Fibroblast of lung (primary cell): Measurements from ENCODE around the gene AMOTL1. TPM values are rescaled to one million over a fixed set of nuclear protein-coding genes. Genes with fewer than 3 reads are reported as not detected.

ENCODE experiments used
- DNase-seq, 2 donors: peaks; one replicate each; pipeline versions ENCODE4 v3.0.0 to v3.0.0-alpha.2; 2010; ENCODE audit warnings: low read depth in 2 of 2
- H2AFZ ChIP-seq: 2 replicates; pipeline ENCODE4 v1.5.1; 2012; ENCODE audit warnings: low read length, control low read depth, inconsistent platforms
- H3K27ac ChIP-seq: 2 replicates; pipeline ENCODE4 v1.5.1; 2011; ENCODE audit warnings: low read length, control low read depth; ENCODE audit not compliant: insufficient read depth
- H3K27me3 ChIP-seq: 2 replicates; pipeline ENCODE4 v1.5.1; 2011; ENCODE audit warnings: mild to moderate bottlenecking, low read length; ENCODE audit not compliant: control insufficient read depth, insufficient read depth
- H3K36me3 ChIP-seq: 2 replicates; pipeline ENCODE4 v1.5.1; 2011; ENCODE audit warnings: low read length; ENCODE audit not compliant: control insufficient read depth, insufficient read depth
- H3K4me1 ChIP-seq: 2 replicates; pipeline ENCODE4 v1.5.1; 2011; ENCODE audit warnings: low read length; ENCODE audit not compliant: control insufficient read depth, insufficient read depth; ENCODE audit errors: extremely low read depth
- H3K4me2 ChIP-seq: 2 replicates; pipeline ENCODE4 v1.5.1; 2011; ENCODE audit warnings: low read length, control low read depth; ENCODE audit not compliant: insufficient read depth; ENCODE audit errors: extremely low read depth
- H3K4me3 ChIP-seq, 4 experiments: fragments of 200-600 bp in 1 of 4; sonication (generic) in 1 of 4; replicated peaks in 1 of 4; 2 replicates each; pipeline ENCODE4 v1.5.1; 2011 to 2016; ENCODE audit warnings: low read length in 4 of 4, low read depth in 3 of 4, mild to moderate bottlenecking in 3 of 4, control low read depth in 2 of 4, inconsistent platforms in 1 of 4, mixed read lengths in 1 of 4; ENCODE audit not compliant: insufficient read depth in 1 of 4; ENCODE audit errors: control extremely low read depth in 1 of 4
- H3K79me2 ChIP-seq: 2 replicates; pipeline ENCODE4 v1.5.1; 2012; ENCODE audit warnings: mild to moderate bottlenecking, low read length, inconsistent platforms; ENCODE audit not compliant: control insufficient read depth, insufficient read depth
- H3K9ac ChIP-seq: 2 replicates; pipeline ENCODE4 v1.5.1; 2011; ENCODE audit warnings: mild to moderate bottlenecking, low read length, control low read depth; ENCODE audit not compliant: insufficient read depth
- H3K9me3 ChIP-seq: 2 replicates; pipeline ENCODE4 v1.5.1; 2012; ENCODE audit warnings: low read depth, low read length; ENCODE audit not compliant: control insufficient read depth, insufficient read depth
- H4K20me1 ChIP-seq: 2 replicates; pipeline ENCODE4 v1.5.1; 2011; ENCODE audit warnings: low read length; ENCODE audit not compliant: control insufficient read depth, insufficient read depth; ENCODE audit errors: extremely low read depth
- CTCF ChIP-seq, 2 donors: IDR thresholded peaks in 1 of 2; conservative IDR thresholded peaks in 1 of 2; 1 replicate in 1 of 2; 2 replicates in 1 of 2; pipeline ENCODE4 v1.5.1; 2011 to 2012; ENCODE audit warnings: low read length in 2 of 2, control low read depth in 1 of 2, inconsistent platforms in 1 of 2, low read depth in 1 of 2, mild to moderate bottlenecking in 1 of 2
- EZH2 ChIP-seq: IDR thresholded peaks from 2 replicates; pipeline ENCODE4 v1.5.1; 2012; ENCODE audit warnings: low read length, control low read depth, mild to moderate bottlenecking; ENCODE audit errors: missing control alignments
- polyA minus RNA-seq: library from RNA; depleted of rRNA, polyadenylated mRNA; stranded (reverse); fragments of >200 nt; gene quantifications from 2 replicates; pipeline ENCODE4 v1.2.3, GENCODE V29; 2011; ENCODE audit warnings: low replicate concordance
- polyA plus RNA-seq, 2 donors: library from polyadenylated mRNA; depleted of rRNA in 1 of 2; stranded (reverse) in 1 of 2; unstranded in 1 of 2; fragments of >200 nt; gene quantifications; 2 replicates each; pipeline ENCODE4 v1.2.1, GENCODE V29; 2011 to 2012; ENCODE audit warnings: missing spikeins in 1 of 2
- total RNA-seq: library from RNA; depleted of rRNA; stranded (reverse); fragments of >200 nt; gene quantifications from 2 replicates; pipeline ENCODE4 v1.2.1, GENCODE V29; 2014

The AMOTL1 gene
- 62.1 and 63.7 TPM in 2 replicates for total RNA-seq
- polyA plus RNA-seq, result 28.2 and 38.0 TPM in 2 replicates
- 22.5 and 37.8 TPM in 2 replicates for polyA plus RNA-seq (2012)
- polyA minus RNA-seq, result 50.3 and 60.6 TPM in 2 replicates

GRCh38 chr11:94767701-94768601 lies at the start of gene AMOTL1:
Gene AMOTL1, plus strand, starts transcription at chr11:94768356. Its CDS starts 156 bp downstream, at chr11:94768512.
- Histone ChIP-seq H3K27ac (peak within 1 kb of the TSS; percentile 60), H3K4me1 (no peaks in the 10 kb centered on the region), H3K79me2 (peaks cover 38% of the 10 kb centered on the region), H3K4me3 (peak within 1 kb of the TSS; percentile 83 to 94 (median 85)), H3K4me2 (peak within 1 kb of the TSS; percentile 80), H3K27me3 (no peaks in the 10 kb centered on the region), H3K36me3 (no peaks in the 10 kb centered on the region), H4K20me1 (peaks cover 1% of the 10 kb centered on the region), H2AFZ (peak within 1 kb of the TSS; percentile 50), H3K9me3 (no peaks in the 10 kb centered on the region), H3K9ac (peak within 1 kb of the TSS; percentile 87)
- DNase-seq, result peak; percentile 82 to 86
- TF ChIP-seq CTCF (conservative IDR thresholded peaks at IDR 0.05 in 1 of 2, IDR thresholded peaks at IDR 0.05 in 1 of 2; ENCODE audit: low read depth in 1 of 2, low read length in 2 of 2) (no peak), EZH2 (no peak)

GRCh38 chr11:94719876-94720275 lies 48.3 kb upstream of the AMOTL1 start:
- no peaks in the 10 kb centered on the region for H3K27me3 ChIP-seq
- TF ChIP-seq CTCF (conservative IDR thresholded peaks at IDR 0.05 in 1 of 2, IDR thresholded peaks at IDR 0.05 in 1 of 2; ENCODE audit: low read depth in 1 of 2, low read length in 2 of 2), result no peak
- no peak for TF ChIP-seq EZH2

GRCh38 chr11:94721565-94722292 lies 46.4 kb upstream of the AMOTL1 start:
- TF ChIP-seq EZH2 (no peak), CTCF (conservative IDR thresholded peaks at IDR 0.05 in 1 of 2, IDR thresholded peaks at IDR 0.05 in 1 of 2; ENCODE audit: low read depth in 1 of 2, low read length in 2 of 2) (no peak)
- Histone ChIP-seq H3K79me2 (no peaks in the 10 kb centered on the region), H3K9ac (no peak overlapping the region)

More at GRCh38 chr11:94719876-94720275, 48.3 kb upstream of the AMOTL1 start:
- Histone ChIP-seq H3K4me2 (no peak overlapping the region), H3K36me3 (no peaks in the 10 kb centered on the region), H3K4me1 (no peaks in the 10 kb centered on the region), H2AFZ (no peak overlapping the region), H3K4me3 (no peak overlapping the region), H3K79me2 (no peaks in the 10 kb centered on the region), H3K9ac (no peak overlapping the region), H3K27ac (no peak overlapping the region), H4K20me1 (no peaks in the 10 kb centered on the region), H3K9me3 (no peaks in the 10 kb centered on the region)
- DNase-seq, result no peak

More at GRCh38 chr11:94721565-94722292, 46.4 kb upstream of the AMOTL1 start:
- H3K4me2 ChIP-seq, result no peak overlapping the region
- no peak overlapping the region for H3K27ac ChIP-seq
- no peaks in the 10 kb centered on the region for H3K27me3 ChIP-seq
- H4K20me1 ChIP-seq, result no peaks in the 10 kb centered on the region
- H3K4me1 ChIP-seq, result no peaks in the 10 kb centered on the region
- no peak overlapping the region for H2AFZ ChIP-seq
- H3K36me3 ChIP-seq, result no peaks in the 10 kb centered on the region
- no peaks in the 10 kb centered on the region for H3K9me3 ChIP-seq
- DNase-seq, result no peak
- H3K4me3 ChIP-seq, result no peak overlapping the region
